Adrenal gland (tissue), 12 donors: ENCODE data around the gene DMD. TPM values are rescaled to one million over a fixed set of nuclear protein-coding genes. Genes with fewer than 3 reads are reported as not detected.

Experiments used
- DNase-seq, 7 donors: peaks; one replicate each; pipeline ENCODE4 v3.0.0-alpha.2; 2019 to 2020
- H3K27ac ChIP-seq, 5 donors: fragments of 200-600 bp; sonication (generic) in 4 of 5; 1 replicate in 3 of 5; 2 replicates in 2 of 5; pipeline versions ENCODE4 v1.5.1 to v1.8.0; 2016 to 2020; ENCODE audit warnings: mild to moderate bottlenecking in 1 of 5
- H3K27me3 ChIP-seq: fragments of 200-600 bp; 2 replicates; pipeline ENCODE4 v1.8.0; 2021
- H3K36me3 ChIP-seq, 2 donors: fragments of 200-600 bp; replicated peaks in 1 of 2; 1 replicate in 1 of 2; 2 replicates in 1 of 2; pipeline versions ENCODE4 v1.5.1 to v1.8.0; 2018 to 2022
- H3K4me1 ChIP-seq, 2 donors: fragments of 200-600 bp; replicated peaks in 1 of 2; 1 replicate in 1 of 2; 2 replicates in 1 of 2; pipeline versions ENCODE4 v1.5.1 to v1.8.0; 2018 to 2021
- H3K4me3 ChIP-seq, 4 donors: fragments of 200-600 bp; sonication (generic) in 3 of 4; one replicate each; pipeline ENCODE4 v1.5.1; 2016 to 2018
- H3K9me3 ChIP-seq, 3 donors: fragments of 200-600 bp; sonication (generic) in 1 of 3; replicated peaks in 1 of 3; 1 replicate in 2 of 3; 2 replicates in 1 of 3; pipeline versions ENCODE4 v1.5.1 to v1.8.0; 2016 to 2021
- CTCF ChIP-seq, 6 experiments: fragments of 450-650 bp in 4 of 6; fragments of 200-600 bp in 2 of 6; sonication (generic) in 1 of 6; IDR thresholded peaks; 1 replicate in 5 of 6; 2 replicates in 1 of 6; pipeline versions ENCODE4 v1.5.1 to v1.8.0; 2016 to 2021; ENCODE audit warnings: antibody characterized with exemption in 6 of 6, mild to moderate bottlenecking in 2 of 6, moderate library complexity in 1 of 6
- POLR2A ChIP-seq, 2 donors: fragments of 450-650 bp; IDR thresholded peaks; one replicate each; pipeline ENCODE4 v1.6.1; 2017; ENCODE audit warnings: antibody characterized with exemption in 2 of 2, mild to moderate bottlenecking in 2 of 2, moderate library complexity in 1 of 2
- WGBS, 4 donors: extraction: QIAGEN DNeasy Blood & Tissue Kit in 2 of 4; methylation state at CpG; one replicate each; pipeline versions ENCODE4 v1.1.5 to v1.1.7; 2013 to 2017; 5-methylcytosine and 5-hydroxymethylcytosine counted together
- intact Hi-C, 2 donors: fragments of 100-400 bp; cut with DNase I; formaldehyde crosslinking; loops; one replicate each; pipeline versions ENCODE4 v1.14.1 to v1.15.0; 2022 to 2023
- polyA plus RNA-seq, 3 donors: library from polyadenylated mRNA; stranded (reverse); fragments of 200-250 nt in 2 of 3; fragments of 350-450 nt in 1 of 3; fragmentation: Illumina TruSeq in 1 of 3; extraction: RNeasy Lipid Tissue Mini Kit (QIAGEN cat#74804) in 1 of 3; gene quantifications; one replicate each; pipeline ENCODE4 v1.2.3, GENCODE V29; 2013 to 2014
- total RNA-seq, 9 donors: library from RNA; depleted of rRNA in 4 of 9; stranded (reverse); fragments of >200 nt in 4 of 9; fragments of 120-200 nt in 1 of 9; fragmentation: NEBNext Ultra II Directional in 1 of 9; extraction: Animal tissue kit (Norgen Biotek cat#: 25700) in 1 of 9; gene quantifications; one replicate each; pipeline versions ENCODE4 v1.1.0 to v1.2.4, GENCODE V29; 2013 to 2023
- donor health status: healthy with polysubstance abuse.
- donor health status: Bipolar disorder and iron deficiency.
- donor health status: DM: yes; HTN: yes; CAD: no.
- donor health status: DM: no; HTN: no; CAD: no.
- donor health status: DM: no; HTN: no; CAD: no.
- donor health status: DM: yes; HTN: yes; CAD: no.

DMD gene
- total and polyA plus RNA-seq, 12 donors: 14.6 to 89.7 (median 36.2) TPM

DNA sequence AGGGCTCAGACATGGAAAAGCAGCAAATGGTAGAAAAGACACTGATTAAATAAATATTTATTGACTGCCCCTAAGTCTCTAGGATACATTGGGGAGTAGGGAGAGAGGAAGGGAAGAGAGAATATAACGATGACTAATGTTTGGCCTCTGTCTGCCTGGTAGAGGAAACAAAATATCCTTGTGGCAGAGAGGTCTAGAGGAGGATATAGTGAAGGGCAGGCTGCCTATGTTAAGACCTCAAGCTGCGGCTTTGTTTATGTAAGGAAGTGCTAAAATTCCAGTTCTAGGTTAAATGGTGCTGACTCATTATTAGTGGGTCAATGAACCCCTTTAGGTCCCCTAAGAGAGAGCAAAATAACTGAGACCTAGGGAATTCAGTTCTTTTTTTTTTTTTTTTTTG lies 1712.2 kb downstream of the DMD start:
- Histone ChIP-seq H3K4me1 (no peaks in the 10 kb centered on the region), H3K9me3 (no peaks in the 10 kb centered on the region), H3K27ac (no peak overlapping the region), H3K36me3 (no peaks in the 10 kb centered on the region), H3K27me3 (no peaks in the 10 kb centered on the region), H3K4me3 (no peak overlapping the region)
- no peak for TF ChIP-seq POLR2A (IDR thresholded peaks at IDR 0.05)
- TF ChIP-seq CTCF (IDR thresholded peaks at IDR 0.05): no peak
- intact Hi-C loops: no loop called here
- WGBS, 4 donors: 14 to 41% (median 23%) methylated on average over 2 of the region's 2 CpGs
- no peak for DNase-seq

- H3K27ac ChIP-seq: no peak overlapping the region
- intact Hi-C loops: no loop called here
- TF ChIP-seq POLR2A (IDR thresholded peaks at IDR 0.05): no peak
- no peak for TF ChIP-seq CTCF (IDR thresholded peaks at IDR 0.05)
- H3K27me3 ChIP-seq: no peaks in the 10 kb centered on the region
- H3K4me1 ChIP-seq: no peaks in the 10 kb centered on the region
- DNase-seq: no peak
- no peaks in the 10 kb centered on the region for H3K9me3 ChIP-seq
- no peaks in the 10 kb centered on the region for H3K36me3 ChIP-seq
- WGBS, 4 donors: 54 to 65% (median 63%) methylated on average over 3 of the region's 3 CpGs
- no peak overlapping the region for H3K4me3 ChIP-seq
Observed at GRCh38 chrX:31497086-31497485, 1714.3 kb downstream of the DMD start.

GRCh38 chrX:31487951-31488350 lies 1723.4 kb downstream of the DMD start:
- no peak overlapping the region for H3K4me3 ChIP-seq
- intact Hi-C loops: no loop called here

DNA sequence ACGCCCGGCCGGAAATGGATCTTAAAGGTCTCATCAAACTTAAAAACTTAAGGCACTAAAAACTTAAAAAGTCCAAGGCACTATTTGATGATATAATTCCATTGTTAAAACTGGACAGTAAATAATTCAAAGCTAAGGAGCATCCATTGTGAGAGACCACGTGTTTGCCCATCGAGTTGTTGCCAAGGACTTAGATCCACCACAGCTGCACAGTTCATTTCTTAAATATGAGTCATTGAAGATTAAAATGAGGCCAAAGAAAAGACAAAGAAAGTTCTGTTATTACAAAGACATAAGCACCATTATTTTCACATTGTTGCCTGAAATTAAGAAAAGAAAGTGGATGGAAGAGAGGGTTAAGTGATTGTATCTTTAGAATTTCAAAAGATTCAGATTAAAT lies 1728.0 kb downstream of the DMD start:
- Histone ChIP-seq H3K9me3 (no peaks in the 10 kb centered on the region), H3K27me3 (no peaks in the 10 kb centered on the region), H3K4me3 (no peak overlapping the region), H3K36me3 (no peaks in the 10 kb centered on the region), H3K27ac (no peak overlapping the region), H3K4me1 (no peaks in the 10 kb centered on the region)
- intact Hi-C loops: no loop called here
- TF ChIP-seq CTCF (IDR thresholded peaks at IDR 0.05) (no peak), POLR2A (IDR thresholded peaks at IDR 0.05) (no peak)
- DNase-seq: peak in 3 of 7 donors; percentile 10 to 29 (median 14)
- 66 to 72% (median 67%) methylated on average over 4 to 5 of the region's 5 CpGs for WGBS, 4 donors

More at GRCh38 chrX:31487951-31488350, 1723.4 kb downstream of the DMD start:
- DNase-seq: no peak
- Histone ChIP-seq H3K36me3 (no peaks in the 10 kb centered on the region), H3K9me3 (no peaks in the 10 kb centered on the region), H3K27me3 (no peaks in the 10 kb centered on the region), H3K27ac (no peak overlapping the region), H3K4me1 (no peaks in the 10 kb centered on the region)
- WGBS, 4 donors: 55 to 65% (median 62%) methylated on average over 3 of the region's 3 CpGs
- no peak for TF ChIP-seq POLR2A (IDR thresholded peaks at IDR 0.05)
- TF ChIP-seq CTCF (IDR thresholded peaks at IDR 0.05): no peak
